Vagina (tissue), 2 donors: Measurements from ENCODE around the gene TBC1D22A.

Experiments used
- POLR2A ChIP-seq, 2 donors: fragments of 450-650 bp; IDR thresholded peaks; one replicate each; pipeline ENCODE4 v1.6.1; 2017; ENCODE audit warnings: antibody characterized with exemption in 2 of 2, mild to moderate bottlenecking in 2 of 2, moderate library complexity in 2 of 2
- POLR2AphosphoS5 ChIP-seq, 2 donors: sonication (generic); formaldehyde crosslinking; IDR thresholded peaks; one replicate each; pipeline ENCODE4 v1.9.0; 2017; ENCODE audit warnings: antibody characterized with exemption in 2 of 2, mild to moderate bottlenecking in 2 of 2, low read depth in 1 of 2; ENCODE audit not compliant: insufficient read depth in 1 of 2
- TF ChIP-seq, protein P1 (sequence below), 3 experiments: fragments of 450-650 bp in 2 of 3; fragments of 200-600 bp in 1 of 3; sonication (generic) in 1 of 3; IDR thresholded peaks; one replicate each; pipeline ENCODE4 v1.5.1; 2017 to 2019; ENCODE audit warnings: antibody characterized with exemption in 3 of 3, mild to moderate bottlenecking in 2 of 3, moderate library complexity in 2 of 3

DNA sequence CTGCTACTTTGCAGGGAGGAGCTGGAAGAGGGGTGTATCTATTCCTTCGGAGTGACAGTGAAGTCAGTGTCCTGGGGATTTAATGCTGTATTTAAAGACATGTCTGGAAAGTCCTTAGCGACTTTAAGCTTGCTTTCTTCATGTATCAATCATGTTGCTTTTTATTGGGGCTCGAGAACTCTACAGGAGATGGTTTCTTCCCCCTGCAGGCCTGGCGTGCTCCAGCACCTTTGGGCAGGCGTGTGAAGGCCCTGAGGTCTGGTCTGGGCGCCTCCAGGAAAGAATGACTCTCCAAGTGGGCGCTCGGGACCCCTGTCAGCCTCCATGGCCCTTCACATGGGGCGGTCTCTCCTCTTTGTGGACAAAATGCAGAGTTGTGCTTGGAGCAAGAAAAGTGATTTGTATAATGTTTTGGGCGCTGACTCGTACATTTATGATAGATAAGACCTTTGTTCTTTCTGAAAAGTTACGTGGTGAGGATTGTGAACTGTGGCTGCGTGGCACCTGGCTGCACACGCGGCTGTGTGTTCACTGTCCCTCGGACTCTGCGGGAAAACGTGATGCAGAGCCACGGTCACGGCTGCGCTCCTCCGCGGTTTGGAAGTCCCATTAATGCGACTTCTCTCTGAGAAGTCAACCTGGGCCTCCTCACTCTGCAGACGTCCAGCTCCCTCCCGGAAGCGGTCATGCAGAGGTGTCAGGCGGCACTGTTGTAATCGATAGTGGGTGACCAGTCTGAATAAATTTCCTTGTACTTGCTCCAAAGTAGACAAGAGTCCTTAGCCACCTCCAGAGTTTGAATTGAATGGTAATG, 282.5 kb downstream of the TBC1D22A start:
- no peak for TF ChIP-seq POLR2A (IDR thresholded peaks at IDR 0.05)
- TF ChIP-seq, protein P1, sequence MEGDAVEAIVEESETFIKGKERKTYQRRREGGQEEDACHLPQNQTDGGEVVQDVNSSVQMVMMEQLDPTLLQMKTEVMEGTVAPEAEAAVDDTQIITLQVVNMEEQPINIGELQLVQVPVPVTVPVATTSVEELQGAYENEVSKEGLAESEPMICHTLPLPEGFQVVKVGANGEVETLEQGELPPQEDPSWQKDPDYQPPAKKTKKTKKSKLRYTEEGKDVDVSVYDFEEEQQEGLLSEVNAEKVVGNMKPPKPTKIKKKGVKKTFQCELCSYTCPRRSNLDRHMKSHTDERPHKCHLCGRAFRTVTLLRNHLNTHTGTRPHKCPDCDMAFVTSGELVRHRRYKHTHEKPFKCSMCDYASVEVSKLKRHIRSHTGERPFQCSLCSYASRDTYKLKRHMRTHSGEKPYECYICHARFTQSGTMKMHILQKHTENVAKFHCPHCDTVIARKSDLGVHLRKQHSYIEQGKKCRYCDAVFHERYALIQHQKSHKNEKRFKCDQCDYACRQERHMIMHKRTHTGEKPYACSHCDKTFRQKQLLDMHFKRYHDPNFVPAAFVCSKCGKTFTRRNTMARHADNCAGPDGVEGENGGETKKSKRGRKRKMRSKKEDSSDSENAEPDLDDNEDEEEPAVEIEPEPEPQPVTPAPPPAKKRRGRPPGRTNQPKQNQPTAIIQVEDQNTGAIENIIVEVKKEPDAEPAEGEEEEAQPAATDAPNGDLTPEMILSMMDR (IDR thresholded peaks at IDR 0.05), result no peak
- TF ChIP-seq POLR2AphosphoS5 (IDR thresholded peaks at IDR 0.05; ENCODE audit: insufficient read depth in 1 of 2, low read depth in 1 of 2), result no peak
